HepG2 (cell line): Measurements from ENCODE around the gene SPTSSB. TPM values are rescaled to one million over a fixed set of nuclear protein-coding genes. Genes with fewer than 3 reads are reported as not detected.

ENCODE experiments used
- ATAC-seq: fragments of 200-7000 bp; cut with Tn5 transposase; 3 replicates; pipeline ENCODE4 v1.9.1; 2020; ENCODE audit warnings: mild to moderate bottlenecking, moderate library complexity
- BruUV-seq: library from RNA; stranded (reverse); fragments of 400-500 nt; replicated peaks from 2 replicates; lab custom pipeline; 2021; lab: Mats Ljungman, UMichigan
- CTCF ChIA-PET: fragments of 300-600 bp; formaldehyde crosslinking; extraction: SDS; loops from one replicate; lab custom pipeline; 2021; ENCODE audit warnings: low total read pairs, inconsistent platforms, low intra/inter-chr PET ratio; lab: Yijun Ruan, JAX
- POLR2A ChIA-PET: fragments of 350-600 bp; sonication (Branson Sonifier 250); formaldehyde crosslinking; loops from one replicate; lab custom pipeline; 2020; ENCODE audit warnings: antibody characterized with exemption, inconsistent platforms; lab: Yijun Ruan, JAX
- DNase-seq: peaks from one replicate; pipeline ENCODE4 v3.0.0-alpha.2; 2015; ENCODE audit warnings: low spot score
- FAIRE-seq: peaks from 3 replicates; lab custom pipeline; 2011; peaks lifted over from hg19 to GRCh38; lab: Jason Lieb, UNC
- H2AFZ ChIP-seq: one replicate; pipeline ENCODE4 v1.6.1; 2011; ENCODE audit warnings: low read length, inconsistent platforms
- H3K27ac ChIP-seq: fragments of 300-600 bp; 3 replicates; pipeline ENCODE4 v1.8.0; 2011; ENCODE audit warnings: mixed run types, mild to moderate bottlenecking, mixed read lengths, low read length, inconsistent platforms; ENCODE audit not compliant: insufficient read depth; ENCODE audit errors: extremely low read length
- H3K27me3 ChIP-seq, 2 experiments: fragments of 200-600 bp in 1 of 2; 2 replicates in 1 of 2; 3 replicates in 1 of 2; pipeline versions ENCODE4 v1.6.0 to v1.8.0; 2011; ENCODE audit warnings: low read length in 2 of 2, mild to moderate bottlenecking in 2 of 2, moderate library complexity in 2 of 2, inconsistent platforms in 1 of 2; ENCODE audit not compliant: insufficient read depth in 2 of 2, control insufficient read depth in 1 of 2
- H3K36me3 ChIP-seq, 2 experiments: fragments of 200-600 bp in 1 of 2; replicated peaks in 1 of 2; 2 replicates in 1 of 2; 3 replicates in 1 of 2; pipeline versions ENCODE4 v1.5.1 to v1.8.0; 2011; ENCODE audit warnings: low read length in 2 of 2, inconsistent platforms in 1 of 2; ENCODE audit not compliant: insufficient read depth in 2 of 2, control insufficient read depth in 1 of 2
- H3K4me1 ChIP-seq: 2 replicates; pipeline ENCODE4 v1.5.1; 2012; ENCODE audit warnings: low read length, inconsistent platforms; ENCODE audit not compliant: insufficient read depth
- H3K4me2 ChIP-seq: 2 replicates; pipeline ENCODE4 v1.6.0; 2011; ENCODE audit warnings: low read depth, low read length, inconsistent platforms
- H3K4me3 ChIP-seq, 3 experiments: fragments of 200-600 bp in 1 of 3; sonication (generic), shearing (Covaris generic) in 1 of 3; replicated peaks in 1 of 3; 2 replicates each; pipeline ENCODE4 v1.5.1; 2011 to 2016; ENCODE audit warnings: low read length in 3 of 3, inconsistent platforms in 2 of 3, low read depth in 2 of 3, mild to moderate bottlenecking in 2 of 3, control low read depth in 1 of 3, mixed read lengths in 1 of 3; ENCODE audit not compliant: insufficient read depth in 1 of 3
- H3K79me2 ChIP-seq: one replicate; pipeline ENCODE4 v1.6.1; 2011; ENCODE audit warnings: low read length, inconsistent platforms; ENCODE audit not compliant: insufficient read depth
- H3K9ac ChIP-seq: 2 replicates; pipeline ENCODE4 v1.6.0; 2011; ENCODE audit warnings: mild to moderate bottlenecking, low read depth, low read length, inconsistent platforms; ENCODE audit not compliant: insufficient read depth
- H3K9me3 ChIP-seq: 2 replicates; pipeline ENCODE4 v1.5.1; 2012; ENCODE audit warnings: mild to moderate bottlenecking, low read length
- H4K20me1 ChIP-seq: 2 replicates; pipeline ENCODE4 v1.6.0; 2011; ENCODE audit warnings: inconsistent platforms, mild to moderate bottlenecking, low read length, moderate library complexity; ENCODE audit not compliant: insufficient read depth
- ATF1 ChIP-seq: IDR thresholded peaks from 2 replicates; pipeline ENCODE4 v1.6.1; 2016; ENCODE audit warnings: mild to moderate bottlenecking, control low read depth
- HBP1 ChIP-seq: IDR thresholded peaks from 2 replicates; pipeline ENCODE4 v1.6.1; 2016; ENCODE audit warnings: low read depth, control low read depth
- HOMEZ ChIP-seq: IDR thresholded peaks from 2 replicates; pipeline ENCODE4 v1.6.1; 2016; ENCODE audit warnings: low read depth
- MIXL1 ChIP-seq: IDR thresholded peaks from 2 replicates; pipeline ENCODE4 v1.6.1; 2016
- RFX3 ChIP-seq: IDR thresholded peaks from 2 replicates; pipeline ENCODE4 v1.6.1; 2016; ENCODE audit warnings: missing biosample characterization, missing genetic modification reagents
- RFXAP ChIP-seq: sonication (generic); formaldehyde crosslinking; IDR thresholded peaks from 2 replicates; pipeline ENCODE4 v1.4.0; 2020; ENCODE audit warnings: missing genetic modification reagents, borderline replicate concordance
- TARDBP ChIP-seq: sonication (generic); formaldehyde crosslinking; IDR thresholded peaks from 2 replicates; pipeline ENCODE4 v1.8.0; 2022; ENCODE audit warnings: mild to moderate bottlenecking, missing genetic modification reagents
- TCF7 ChIP-seq: sonication (generic); IDR thresholded peaks from 2 replicates; pipeline ENCODE4 v1.6.1; 2016; ENCODE audit warnings: antibody characterized with exemption, low read depth
- ZBTB2 ChIP-seq: sonication (generic); formaldehyde crosslinking; IDR thresholded peaks from 2 replicates; pipeline ENCODE4 v1.8.0; 2022; ENCODE audit warnings: low read depth, missing genetic modification reagents
- ZFY ChIP-seq: sonication (generic); formaldehyde crosslinking; IDR thresholded peaks from 2 replicates; pipeline ENCODE4 v1.4.0; 2020; ENCODE audit warnings: missing genetic modification reagents
- ZIK1 ChIP-seq: sonication (generic); formaldehyde crosslinking; IDR thresholded peaks from 2 replicates; pipeline ENCODE4 v1.5.0; 2020; ENCODE audit warnings: mild to moderate bottlenecking, low read depth, missing genetic modification reagents, borderline replicate concordance
- ZNF230 ChIP-seq: sonication (generic); formaldehyde crosslinking; IDR thresholded peaks from 2 replicates; pipeline ENCODE4 v1.4.0; 2020; ENCODE audit warnings: mild to moderate bottlenecking, missing genetic modification reagents
- ZNF503 ChIP-seq: sonication (generic); formaldehyde crosslinking; IDR thresholded peaks from 2 replicates; pipeline ENCODE4 v1.4.0; 2020; ENCODE audit warnings: missing genetic modification reagents
- ZNF543 ChIP-seq: sonication (generic); formaldehyde crosslinking; IDR thresholded peaks from 2 replicates; pipeline ENCODE4 v1.4.0; 2020; ENCODE audit warnings: mild to moderate bottlenecking, missing genetic modification reagents
- ZNF577 ChIP-seq: sonication (generic); formaldehyde crosslinking; IDR thresholded peaks from 2 replicates; pipeline ENCODE4 v1.4.0; 2020; ENCODE audit warnings: mild to moderate bottlenecking, low read depth, missing genetic modification reagents, borderline replicate concordance
- ZNF878 ChIP-seq: sonication (generic); formaldehyde crosslinking; IDR thresholded peaks from 2 replicates; pipeline ENCODE4 v1.8.1; 2023; ENCODE audit warnings: mild to moderate bottlenecking, missing genetic modification reagents, moderate library complexity
- WGBS: methylation state at CpG from one replicate; pipeline ENCODE4 v1.1.6; 2017; ENCODE audit warnings: low lambda C conversion rate; 5-methylcytosine and 5-hydroxymethylcytosine counted together
- in situ Hi-C: cut with HindIII; loops from 2 replicates; pipeline ENCODE4 v1.10.0; 2017; ENCODE audit warnings: low pct_unique_long_range_greater_than_20kb; ENCODE audit not compliant: extremely low pct_ligation_motif_present
- intact Hi-C: fragments of 100-400 bp; cut with micrococcal nuclease; formaldehyde crosslinking; loops from one replicate; pipeline ENCODE4 v1.10.0; 2022; ENCODE audit not compliant: unreplicated experiment
- polyA plus RNA-seq, 8 experiments: library from polyadenylated mRNA; depleted of rRNA in 3 of 8; stranded (reverse) in 7 of 8; unstranded in 1 of 8; fragments of >200 nt; fragmentation: Illumina TruSeq in 4 of 8; extraction: Trizol in 4 of 8; gene quantifications; 2 replicates each; pipeline versions ENCODE4 v1.2.1 to v1.2.3, GENCODE V29; 2011 to 2016; ENCODE audit warnings: low read depth in 4 of 8, missing spikeins in 1 of 8, mixed read lengths in 1 of 8; ENCODE audit not compliant: insufficient read depth in 1 of 8
- total RNA-seq, 5 experiments: library from RNA; depleted of rRNA; stranded (reverse); fragments of >200 nt; fragmentation: Illumina TruSeq; extraction: Trizol; gene quantifications; 2 replicates each; pipeline ENCODE4 v1.2.3, GENCODE V29; 2016; ENCODE audit warnings: low read depth in 1 of 5

SPTSSB gene
- total and polyA plus RNA-seq, 2 of the 13 experiments (the other 11 are each of a cell fraction or from before 2014, with no cell fraction given) = 0.51 to 2.4 TPM

GRCh38 chr3:161342629-161343028, 28.7 kb downstream of the SPTSSB start (continued):
- TF ChIP-seq ZBTB2 (CRISPR knock-in tag) (no peak), ZNF543 (CRISPR knock-in tag) (no peak), HBP1 (CRISPR knock-in tag) (no peak), RFX3 (CRISPR knock-in tag) (no peak), ZFY (CRISPR knock-in tag) (no peak), ZNF230 (no peak)

- ATAC-seq (peak; percentile 96), DNase-seq (peak; percentile 97), FAIRE-seq (peak; percentile 80)
- ChIA-PET POLR2A (interaction anchor here (1.5 to 1.7 kb wide), 2 partner anchors 14 to 16 kb away, joined by 5 to 9 read pairs; no protein-coding TSS in a partner anchor), CTCF (no interaction called here)
- Histone ChIP-seq H3K4me1 (peaks cover 90% of the 10 kb centered on the region), H3K27me3 (no peaks in the 10 kb centered on the region), H3K79me2 (no peaks in the 10 kb centered on the region), H3K9me3 (no peaks in the 10 kb centered on the region), H3K36me3 (no peaks in the 10 kb centered on the region), H4K20me1 (no peaks in the 10 kb centered on the region), H2AFZ (no peak overlapping the region), H3K27ac (peak overlapping the region; percentile 65), H3K9ac (0 out of 2 replicates have a peak overlapping the region, but pooled peaks have one; percentile 18), H3K4me3 (no peak overlapping the region; a peak in 1 of 6 replicates), H3K4me2 (peak overlapping the region; percentile 44)
- BruUV-seq = no TSS peak
- in situ Hi-C loops = no loop called here
- 0% methylated on average over 4 of the region's 4 CpGs for WGBS
- intact Hi-C loops = loop anchor here (2.0 to 5.0 kb wide), 2 partner anchors 15 to 118 kb away; partner anchors contain the start of gene NMD3
- TF ChIP-seq ZNF878 (CRISPR knock-in tag) (peak; percentile 46; the same call in 1 of the 2 replicates), RFXAP (no peak), ZNF577 (CRISPR knock-in tag) (no peak), MIXL1 (CRISPR knock-in tag) (peak; percentile 82), ZNF503 (CRISPR knock-in tag) (peak; percentile 65), ATF1 (CRISPR knock-in tag) (peak; percentile 33; the same call in 1 of the 2 replicates), TARDBP (CRISPR knock-in tag) (no peak; the same call in 1 of the 2 replicates), ZIK1 (no peak), HOMEZ (CRISPR knock-in tag) (peak; percentile 57), TCF7 (peak; percentile 79)
Measured at GRCh38 chr3:161339517-161340500, 31.5 kb downstream of the SPTSSB start.
